ENCODE data around the gene MEF2A.

Gene MEF2A

DNA sequence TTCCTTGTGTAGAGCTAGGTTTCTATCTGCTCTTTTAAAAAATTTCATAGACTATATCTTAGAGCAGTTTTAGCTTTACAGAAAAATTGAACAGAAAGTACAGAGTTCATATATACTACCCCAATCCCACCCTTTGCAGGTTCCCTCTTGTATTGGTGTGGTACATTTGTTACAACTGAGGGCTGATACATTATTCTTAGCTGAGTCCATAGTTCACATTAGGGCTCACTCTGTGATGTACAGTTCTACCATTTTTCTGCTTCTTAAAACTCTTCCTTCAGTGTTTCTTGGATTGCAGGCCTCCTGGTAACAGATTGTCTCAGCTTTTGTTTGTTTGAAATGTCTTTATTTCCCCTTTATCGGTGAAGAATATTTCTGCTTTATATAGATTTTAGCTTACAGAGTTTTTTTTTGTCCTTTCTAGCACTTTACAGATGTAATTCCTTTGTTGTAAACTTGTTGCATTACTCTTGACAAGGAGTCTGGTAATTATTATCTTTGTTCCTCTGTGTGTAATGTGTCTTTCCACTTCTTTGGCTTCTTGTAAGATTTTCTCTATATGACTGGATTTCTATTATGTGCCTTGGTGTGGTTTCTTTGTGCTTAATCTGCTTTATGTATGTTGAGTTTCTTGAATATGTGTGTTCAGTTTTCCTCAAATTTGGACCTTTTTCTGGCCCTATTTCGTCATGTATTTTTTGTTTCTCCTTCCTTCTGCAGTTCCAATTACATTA lies 25.3 kb downstream of the MEF2A start:
- Histone ChIP-seq H3K9ac (ENCODE audit: insufficient read length, low read depth) (no peak overlapping the region), H3K4me1 (ENCODE audit: insufficient read depth, insufficient read length) (no peaks in the 10 kb centered on the region), H3K9me3 (ENCODE audit: insufficient read depth, low read length) (peaks cover 12% of the 10 kb centered on the region), H3K36me3 (ENCODE audit: insufficient read depth, insufficient read length, low read length) (peaks cover 2% of the 10 kb centered on the region), H3K4me3 (ENCODE audit: insufficient read length, low read depth) (no peak overlapping the region), H3K27me3 (ENCODE audit: insufficient read depth, insufficient read length) (no peaks in the 10 kb centered on the region)
- no peak for TF ChIP-seq YY1 (IDR thresholded peaks at IDR 0.05; ENCODE audit: insufficient read depth, insufficient read length)
- no peak for TF ChIP-seq SUZ12 (IDR thresholded peaks at IDR 0.05; ENCODE audit: extremely low read depth, insufficient read depth, insufficient read length)
- no peak for TF ChIP-seq ZNF274 (IDR thresholded peaks at IDR 0.05; ENCODE audit: low read depth, low read length)
- no peak for DNase-seq (ENCODE audit: low read depth, low spot score)

DNA sequence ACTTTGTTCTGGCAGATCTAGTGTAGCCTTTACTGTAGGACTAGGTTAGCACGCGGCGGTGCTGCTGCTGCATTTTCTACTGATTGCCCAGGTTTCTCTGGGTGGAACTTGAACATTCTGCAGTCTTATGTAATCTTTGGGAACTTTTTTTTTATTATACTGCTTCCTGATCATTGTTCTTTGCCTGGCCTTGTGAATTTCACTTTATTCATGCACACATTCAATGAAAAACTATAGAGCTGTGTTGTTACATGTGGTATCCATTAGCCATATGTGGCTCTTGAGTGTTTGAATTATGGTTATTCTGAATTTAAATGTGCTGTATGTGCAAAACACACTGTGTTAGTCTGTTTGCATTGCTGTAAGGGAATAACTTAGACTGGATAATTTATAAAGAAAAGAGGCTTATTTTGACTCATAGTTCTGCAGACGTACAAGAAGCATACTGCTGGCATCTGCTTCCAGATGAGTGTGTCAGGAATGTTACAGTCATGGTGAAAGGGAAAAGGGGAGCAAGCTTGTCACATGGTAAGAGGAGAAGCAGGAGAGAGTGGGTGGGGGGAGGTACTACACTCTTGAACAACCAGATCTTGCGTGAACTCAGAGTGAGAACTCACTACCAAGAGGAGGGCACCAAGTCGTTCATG lies 26.5 kb downstream of the MEF2A start:
- TF ChIP-seq ZNF274 (IDR thresholded peaks at IDR 0.05; ENCODE audit: low read depth, low read length) (no peak), YY1 (IDR thresholded peaks at IDR 0.05; ENCODE audit: insufficient read depth, insufficient read length) (no peak), SUZ12 (IDR thresholded peaks at IDR 0.05; ENCODE audit: extremely low read depth, insufficient read depth, insufficient read length) (no peak)
- no peak for DNase-seq (ENCODE audit: low read depth, low spot score)
- H3K4me1 ChIP-seq (ENCODE audit: insufficient read depth, insufficient read length): no peaks in the 10 kb centered on the region
- H3K9me3 ChIP-seq (ENCODE audit: insufficient read depth, low read length): peaks cover 18% of the 10 kb centered on the region
- H3K4me3 ChIP-seq (ENCODE audit: insufficient read length, low read depth): no peak overlapping the region
- H3K9ac ChIP-seq (ENCODE audit: insufficient read length, low read depth): no peak overlapping the region
- no peaks in the 10 kb centered on the region for H3K27me3 ChIP-seq (ENCODE audit: insufficient read depth, insufficient read length)
- H3K36me3 ChIP-seq (ENCODE audit: insufficient read depth, insufficient read length, low read length): peaks cover 2% of the 10 kb centered on the region

DNA sequence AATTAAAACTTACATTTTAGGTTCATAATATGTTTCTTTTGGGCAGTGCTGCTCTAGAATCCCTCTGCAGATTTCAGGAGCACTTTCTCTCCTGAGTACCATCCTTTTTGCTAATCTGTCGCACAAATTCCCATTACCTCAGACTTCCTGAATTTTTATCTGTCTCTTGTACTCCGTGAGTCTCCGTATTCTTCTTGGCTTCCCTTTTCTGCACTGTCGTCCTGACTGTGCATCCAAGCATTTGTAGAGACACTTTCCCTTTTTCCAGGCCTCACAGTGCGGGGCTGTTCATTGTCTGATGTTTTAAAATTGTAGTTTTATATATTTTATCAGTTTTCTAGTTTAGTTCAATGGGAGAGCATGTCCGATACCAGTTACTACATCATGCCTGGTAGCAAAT lies 27.3 kb downstream of the MEF2A start:
- Histone ChIP-seq H3K4me1 (ENCODE audit: insufficient read depth, insufficient read length) (no peaks in the 10 kb centered on the region), H3K9ac (ENCODE audit: insufficient read length, low read depth) (no peak overlapping the region), H3K27me3 (ENCODE audit: insufficient read depth, insufficient read length) (no peaks in the 10 kb centered on the region), H3K9me3 (ENCODE audit: insufficient read depth, low read length) (peaks cover 18% of the 10 kb centered on the region), H3K4me3 (ENCODE audit: insufficient read length, low read depth) (no peak overlapping the region), H3K36me3 (ENCODE audit: insufficient read depth, insufficient read length, low read length) (peaks cover 2% of the 10 kb centered on the region)
- TF ChIP-seq SUZ12 (IDR thresholded peaks at IDR 0.05; ENCODE audit: extremely low read depth, insufficient read depth, insufficient read length): no peak
- TF ChIP-seq ZNF274 (IDR thresholded peaks at IDR 0.05; ENCODE audit: low read depth, low read length): no peak
- no peak for TF ChIP-seq YY1 (IDR thresholded peaks at IDR 0.05; ENCODE audit: insufficient read depth, insufficient read length)
- no peak for DNase-seq (ENCODE audit: low read depth, low spot score)

DNA sequence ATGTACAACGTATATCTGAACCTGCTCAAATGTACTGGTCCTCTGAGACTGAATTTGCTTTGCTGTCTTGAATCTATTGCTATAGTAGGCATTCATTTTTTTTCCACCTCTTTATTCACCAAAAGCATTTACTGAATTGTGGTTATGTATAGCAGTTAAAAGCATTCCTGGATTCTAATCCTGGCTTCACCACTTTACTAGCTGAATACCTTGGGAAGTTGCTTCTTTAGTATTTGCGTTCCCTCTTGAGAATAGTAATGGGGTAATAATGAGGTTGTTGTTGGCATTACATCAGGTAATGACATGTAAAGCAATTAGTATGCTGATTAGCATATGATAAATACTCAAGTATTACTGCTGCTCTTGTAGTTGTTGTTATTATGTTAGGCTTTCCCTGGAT lies 29.1 kb downstream of the MEF2A start:
- Histone ChIP-seq H3K9me3 (ENCODE audit: insufficient read depth, low read length) (peaks cover 20% of the 10 kb centered on the region), H3K9ac (ENCODE audit: insufficient read length, low read depth) (no peak overlapping the region), H3K36me3 (ENCODE audit: insufficient read depth, insufficient read length, low read length) (peaks cover 7% of the 10 kb centered on the region), H3K4me1 (ENCODE audit: insufficient read depth, insufficient read length) (no peaks in the 10 kb centered on the region), H3K4me3 (ENCODE audit: insufficient read length, low read depth) (no peak overlapping the region), H3K27me3 (ENCODE audit: insufficient read depth, insufficient read length) (no peaks in the 10 kb centered on the region)
- DNase-seq (ENCODE audit: low read depth, low spot score): no peak
- TF ChIP-seq SUZ12 (IDR thresholded peaks at IDR 0.05; ENCODE audit: extremely low read depth, insufficient read depth, insufficient read length): no peak

DNA sequence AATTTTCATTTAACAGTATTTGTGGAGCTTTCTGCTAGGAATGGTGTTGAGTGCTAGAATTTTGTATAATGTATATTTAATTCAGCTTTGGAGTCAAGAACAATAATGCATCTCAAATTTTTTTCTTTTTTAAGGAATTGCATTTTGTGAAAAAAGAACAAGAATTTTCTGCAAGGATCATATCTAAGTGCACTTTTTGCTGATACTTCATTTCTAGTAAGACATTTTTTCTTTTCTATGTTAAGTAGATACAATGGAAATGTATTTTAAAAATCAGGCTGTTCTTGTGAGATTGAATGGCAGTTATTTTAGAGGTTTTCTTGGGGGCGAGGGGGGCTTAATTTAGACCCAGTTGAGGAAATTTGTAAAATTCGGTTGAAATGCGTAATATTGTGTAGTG lies 32.5 kb downstream of the MEF2A start:
- no peak overlapping the region for H3K9ac ChIP-seq (ENCODE audit: insufficient read length, low read depth)
- no peak overlapping the region for H3K4me3 ChIP-seq (ENCODE audit: insufficient read length, low read depth)
- H3K9me3 ChIP-seq (ENCODE audit: insufficient read depth, low read length): peaks cover 30% of the 10 kb centered on the region
- peaks cover 15% of the 10 kb centered on the region for H3K36me3 ChIP-seq (ENCODE audit: insufficient read depth, insufficient read length, low read length)
- DNase-seq (ENCODE audit: low read depth, low spot score): no peak
- no peaks in the 10 kb centered on the region for H3K27me3 ChIP-seq (ENCODE audit: insufficient read depth, insufficient read length)
- TF ChIP-seq SUZ12 (IDR thresholded peaks at IDR 0.05; ENCODE audit: extremely low read depth, insufficient read depth, insufficient read length) (no peak), ZNF274 (IDR thresholded peaks at IDR 0.05; ENCODE audit: low read depth, low read length) (no peak), YY1 (IDR thresholded peaks at IDR 0.05; ENCODE audit: insufficient read depth, insufficient read length) (no peak)
- no peaks in the 10 kb centered on the region for H3K4me1 ChIP-seq (ENCODE audit: insufficient read depth, insufficient read length)

DNA sequence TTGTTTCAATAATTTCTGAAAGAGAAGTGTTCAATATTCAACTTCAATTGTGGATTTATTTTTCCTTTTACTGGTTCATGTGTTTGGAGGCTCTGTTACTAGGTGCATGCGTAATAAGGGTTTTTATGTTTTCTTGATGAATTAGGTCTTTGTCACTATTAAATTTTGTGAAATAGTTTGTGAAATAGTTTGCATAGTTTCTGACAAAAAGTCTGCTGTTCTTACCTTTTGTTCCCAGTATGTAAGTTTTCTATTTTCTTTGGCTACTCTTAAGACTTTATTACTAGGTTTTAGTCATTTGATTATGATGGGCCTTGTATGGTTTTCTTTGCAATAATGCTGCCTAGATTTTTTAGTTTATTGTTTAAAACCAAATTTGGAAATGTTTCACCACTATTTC lies 38.0 kb downstream of the MEF2A start:
- no peak for TF ChIP-seq SUZ12 (IDR thresholded peaks at IDR 0.05; ENCODE audit: extremely low read depth, insufficient read depth, insufficient read length)
- TF ChIP-seq YY1 (IDR thresholded peaks at IDR 0.05; ENCODE audit: insufficient read depth, insufficient read length): no peak
- no peak for TF ChIP-seq ZNF274 (IDR thresholded peaks at IDR 0.05; ENCODE audit: low read depth, low read length)
- Histone ChIP-seq H3K36me3 (ENCODE audit: insufficient read depth, insufficient read length, low read length) (peaks cover 15% of the 10 kb centered on the region), H3K4me3 (ENCODE audit: insufficient read length, low read depth) (no peak overlapping the region), H3K9me3 (ENCODE audit: insufficient read depth, low read length) (peaks cover 12% of the 10 kb centered on the region), H3K9ac (ENCODE audit: insufficient read length, low read depth) (no peak overlapping the region), H3K4me1 (ENCODE audit: insufficient read depth, insufficient read length) (no peaks in the 10 kb centered on the region), H3K27me3 (ENCODE audit: insufficient read depth, insufficient read length) (no peaks in the 10 kb centered on the region)
- DNase-seq (ENCODE audit: low read depth, low spot score): no peak

DNA sequence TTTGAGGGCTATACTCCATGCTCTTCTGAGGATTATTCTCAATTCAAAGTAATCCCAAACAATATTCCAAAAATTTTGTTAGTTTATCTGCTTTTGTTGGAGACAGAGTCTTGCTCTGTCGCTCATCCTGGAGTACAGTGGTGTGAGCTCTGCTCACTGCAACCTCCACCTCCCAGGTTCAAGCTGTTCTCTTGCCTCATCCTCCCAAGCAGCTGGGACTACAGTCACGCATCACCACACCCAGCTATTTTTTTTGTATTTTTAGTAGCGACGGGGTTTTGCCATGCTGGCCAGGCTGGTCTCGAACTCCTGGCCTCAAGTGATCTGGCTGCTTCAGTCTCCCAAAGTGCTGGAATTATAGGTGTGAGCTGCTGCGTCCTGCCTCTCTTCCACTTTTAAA lies 39.1 kb downstream of the MEF2A start:
- Histone ChIP-seq H3K36me3 (ENCODE audit: insufficient read depth, insufficient read length, low read length) (peaks cover 10% of the 10 kb centered on the region), H3K9me3 (ENCODE audit: insufficient read depth, low read length) (peaks cover 10% of the 10 kb centered on the region), H3K9ac (ENCODE audit: insufficient read length, low read depth) (no peak overlapping the region)

More for the DNA sequence above, 39.1 kb downstream of the MEF2A start:
- DNase-seq (ENCODE audit: low read depth, low spot score): no peak
- TF ChIP-seq SUZ12 (IDR thresholded peaks at IDR 0.05; ENCODE audit: extremely low read depth, insufficient read depth, insufficient read length): no peak
- TF ChIP-seq YY1 (IDR thresholded peaks at IDR 0.05; ENCODE audit: insufficient read depth, insufficient read length): no peak
- TF ChIP-seq ZNF274 (IDR thresholded peaks at IDR 0.05; ENCODE audit: low read depth, low read length): no peak
- Histone ChIP-seq H3K4me1 (ENCODE audit: insufficient read depth, insufficient read length) (no peaks in the 10 kb centered on the region), H3K27me3 (ENCODE audit: insufficient read depth, insufficient read length) (no peaks in the 10 kb centered on the region), H3K4me3 (ENCODE audit: insufficient read length, low read depth) (no peak overlapping the region)

Data from NT2/D1 (cell line).